Measurements from ENCODE around the gene STK38L.
"Not testable (repeated sequence)": the region's sequence is repeated elsewhere in the genome, so short reads cannot be mapped to it uniquely, and the experiment has no call there.

STK38L gene

DNA sequence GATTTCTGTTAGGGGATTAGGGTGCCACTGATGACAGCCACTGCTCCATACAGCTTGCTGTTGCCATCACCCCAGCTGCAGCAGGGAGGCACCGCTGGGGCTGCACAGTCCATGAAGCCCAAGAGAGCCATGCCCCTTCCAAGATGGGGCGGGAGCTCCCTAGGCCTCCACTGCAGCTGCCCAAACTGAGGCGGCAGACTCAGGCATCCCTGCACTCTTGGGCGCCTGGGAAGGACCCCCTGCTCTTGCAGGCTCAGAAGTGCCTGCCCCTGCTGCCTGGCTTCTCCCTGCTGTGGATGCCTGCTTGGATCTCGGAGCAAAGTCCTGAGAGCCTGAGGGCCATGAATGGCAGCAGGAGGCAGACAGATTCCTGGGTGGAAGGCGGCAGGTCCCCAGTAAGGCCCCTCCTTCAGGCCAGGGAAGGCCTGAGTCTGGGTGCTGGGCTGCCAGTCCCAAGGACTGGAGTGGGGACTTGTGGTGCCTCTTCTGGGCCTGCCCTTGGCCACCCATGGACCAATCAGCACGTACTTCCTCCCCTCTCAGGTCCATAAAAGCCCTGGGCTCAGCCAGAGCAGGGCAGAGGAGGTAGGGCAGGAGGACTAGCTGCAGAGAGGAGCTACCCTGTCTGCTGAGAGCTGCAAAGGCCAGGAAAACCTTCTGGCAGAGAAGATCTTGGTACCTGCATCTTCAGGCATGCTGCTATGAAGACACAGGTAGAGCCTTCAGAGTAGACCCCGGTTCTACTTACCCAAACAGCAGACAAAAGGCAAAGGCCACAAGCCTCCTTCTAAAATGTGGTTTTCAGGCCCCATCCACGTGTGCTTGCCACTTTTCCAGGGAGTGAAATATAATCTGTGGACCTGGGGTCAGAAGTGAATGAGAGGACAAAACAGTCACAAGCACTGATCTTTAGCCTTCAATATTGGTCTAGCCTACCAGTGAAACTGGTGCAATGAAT is 30.0 kb upstream of the STK38L start:
- H3K4me1 ChIP-seq (ENCODE audit: insufficient read depth, low read length): no peaks in the 10 kb centered on the region
- no peaks in the 10 kb centered on the region for H3K36me3 ChIP-seq (ENCODE audit: insufficient read depth, low read length)
- H3K9me3 ChIP-seq (ENCODE audit: control insufficient read depth, insufficient read depth, low read length): no peaks in the 10 kb centered on the region; the same call in 1 of the 2 replicates
- no peak overlapping the region for H3K9ac ChIP-seq (ENCODE audit: low read depth, low read length)

DNA sequence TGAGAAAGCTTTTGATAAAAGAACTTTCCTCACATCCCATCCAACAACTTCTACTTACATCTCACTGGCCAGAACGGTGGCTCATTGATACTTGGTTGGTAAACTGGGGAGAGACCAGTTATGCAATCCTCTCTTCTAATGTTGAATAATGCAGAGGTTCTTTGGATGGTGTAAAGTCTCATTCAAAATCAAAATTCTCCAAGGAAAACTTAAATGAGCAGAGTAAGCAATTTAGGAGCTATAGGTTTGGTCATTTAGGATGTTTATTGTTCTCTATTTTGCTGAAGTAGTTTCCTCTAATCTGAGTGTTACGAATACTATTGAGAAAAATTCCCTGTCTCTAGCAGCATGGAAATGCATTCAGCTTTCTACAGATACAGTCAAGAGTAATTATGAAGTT is 26.5 kb upstream of the STK38L start:
- H3K9me3 ChIP-seq (ENCODE audit: control insufficient read depth, insufficient read depth, low read length): no peaks in the 10 kb centered on the region
- H3K36me3 ChIP-seq (ENCODE audit: insufficient read depth, low read length): no peaks in the 10 kb centered on the region
- no peak overlapping the region for H3K9ac ChIP-seq (ENCODE audit: low read depth, low read length)
- no peaks in the 10 kb centered on the region for H3K4me1 ChIP-seq (ENCODE audit: insufficient read depth, low read length)

DNA sequence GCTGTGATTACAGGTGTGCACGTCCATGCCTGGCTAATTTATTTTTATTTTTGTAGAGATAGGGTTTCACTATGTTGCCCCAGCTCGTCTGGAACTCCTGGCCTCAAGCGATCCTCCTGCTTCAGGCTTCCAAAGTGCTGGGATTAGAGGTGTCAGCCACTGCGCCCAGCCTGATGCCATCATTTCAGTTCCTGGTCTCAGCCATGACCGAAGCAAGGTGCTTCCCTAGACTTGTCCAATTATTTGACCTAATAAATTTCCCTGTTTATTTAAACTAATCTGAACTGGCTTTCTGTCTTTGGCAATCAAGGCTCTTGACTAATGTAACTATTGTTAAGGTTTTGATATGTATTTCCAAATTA is 24.4 kb upstream of the STK38L start:
- no peak overlapping the region for H3K9ac ChIP-seq (ENCODE audit: low read depth, low read length)

DNA sequence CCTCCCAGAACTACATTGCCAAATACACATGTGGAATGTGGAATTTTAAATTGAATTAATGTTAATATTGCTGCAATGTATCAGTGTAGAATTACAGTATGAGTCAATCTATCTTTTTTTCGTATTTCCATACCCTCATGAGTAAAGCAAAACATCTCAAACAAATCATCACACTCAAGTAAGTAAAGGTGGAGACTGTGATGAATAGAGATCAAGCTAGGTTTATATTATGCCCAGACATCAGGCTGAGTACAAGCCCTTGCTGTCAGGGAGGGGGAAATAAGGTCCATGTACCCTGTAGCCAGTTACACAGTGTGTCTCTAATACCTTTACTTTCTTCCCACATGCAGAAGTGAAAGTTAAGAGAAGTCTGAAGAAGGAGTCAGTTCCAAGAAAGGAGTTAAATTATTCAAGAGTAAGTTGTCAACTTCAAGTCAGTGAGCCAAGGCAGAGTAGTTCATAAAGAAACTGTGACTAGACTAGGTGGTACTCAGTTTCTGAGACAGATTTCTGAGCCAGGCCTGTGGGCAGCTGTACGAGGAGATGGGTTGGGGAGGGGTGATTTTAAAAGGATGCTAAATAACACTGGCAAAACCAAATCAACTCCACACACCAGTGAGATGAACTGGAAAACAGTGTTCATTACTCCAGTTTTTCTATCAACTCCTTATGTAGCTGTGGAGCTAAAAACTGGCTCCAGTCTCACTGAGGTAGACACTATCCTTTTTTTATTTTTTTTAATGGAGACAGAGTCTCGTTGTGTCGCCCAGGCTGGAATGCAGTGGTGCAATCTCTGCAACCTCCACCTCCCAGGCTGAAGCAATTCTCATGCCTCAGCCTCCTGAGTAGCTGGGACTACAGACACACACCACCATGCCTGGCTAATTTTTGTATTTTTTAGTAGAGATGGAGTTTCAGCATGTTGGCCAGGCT is 23.8 kb upstream of the STK38L start:
- H3K4me1 ChIP-seq (ENCODE audit: insufficient read depth, low read length): no peaks in the 10 kb centered on the region
- H3K9me3 ChIP-seq (ENCODE audit: control insufficient read depth, insufficient read depth, low read length): no peaks in the 10 kb centered on the region
- H3K36me3 ChIP-seq (ENCODE audit: insufficient read depth, low read length): no peaks in the 10 kb centered on the region
- H3K9ac ChIP-seq (ENCODE audit: low read depth, low read length): no peak overlapping the region

More for the DNA sequence above, 24.4 kb upstream of the STK38L start:
- H3K9me3 ChIP-seq (ENCODE audit: control insufficient read depth, insufficient read depth, low read length): no peaks in the 10 kb centered on the region
- no peaks in the 10 kb centered on the region for H3K36me3 ChIP-seq (ENCODE audit: insufficient read depth, low read length)
- no peaks in the 10 kb centered on the region for H3K4me1 ChIP-seq (ENCODE audit: insufficient read depth, low read length)

DNA sequence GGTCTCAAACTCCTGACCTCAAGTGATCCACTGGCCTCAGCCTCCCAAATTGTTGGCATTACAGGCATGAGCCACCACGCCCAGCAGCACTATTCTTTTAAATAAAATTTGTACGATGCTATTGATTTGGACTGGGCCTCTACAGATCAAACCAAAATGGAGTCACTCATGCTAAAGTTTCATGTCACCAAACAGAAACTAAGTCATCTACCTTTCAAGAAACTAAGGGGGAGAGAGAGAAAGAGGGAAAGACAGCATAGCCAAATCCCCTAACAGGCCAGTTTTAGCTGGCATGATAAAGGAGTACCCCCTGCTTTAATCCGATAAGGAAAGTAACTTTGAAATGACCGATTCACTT is 23.1 kb upstream of the STK38L start:
- H3K9me3 ChIP-seq (ENCODE audit: control insufficient read depth, insufficient read depth, low read length): no peaks in the 10 kb centered on the region
- no peaks in the 10 kb centered on the region for H3K4me1 ChIP-seq (ENCODE audit: insufficient read depth, low read length)
- no peak overlapping the region for H3K9ac ChIP-seq (ENCODE audit: low read depth, low read length)
- H3K36me3 ChIP-seq (ENCODE audit: insufficient read depth, low read length): no peaks in the 10 kb centered on the region

DNA sequence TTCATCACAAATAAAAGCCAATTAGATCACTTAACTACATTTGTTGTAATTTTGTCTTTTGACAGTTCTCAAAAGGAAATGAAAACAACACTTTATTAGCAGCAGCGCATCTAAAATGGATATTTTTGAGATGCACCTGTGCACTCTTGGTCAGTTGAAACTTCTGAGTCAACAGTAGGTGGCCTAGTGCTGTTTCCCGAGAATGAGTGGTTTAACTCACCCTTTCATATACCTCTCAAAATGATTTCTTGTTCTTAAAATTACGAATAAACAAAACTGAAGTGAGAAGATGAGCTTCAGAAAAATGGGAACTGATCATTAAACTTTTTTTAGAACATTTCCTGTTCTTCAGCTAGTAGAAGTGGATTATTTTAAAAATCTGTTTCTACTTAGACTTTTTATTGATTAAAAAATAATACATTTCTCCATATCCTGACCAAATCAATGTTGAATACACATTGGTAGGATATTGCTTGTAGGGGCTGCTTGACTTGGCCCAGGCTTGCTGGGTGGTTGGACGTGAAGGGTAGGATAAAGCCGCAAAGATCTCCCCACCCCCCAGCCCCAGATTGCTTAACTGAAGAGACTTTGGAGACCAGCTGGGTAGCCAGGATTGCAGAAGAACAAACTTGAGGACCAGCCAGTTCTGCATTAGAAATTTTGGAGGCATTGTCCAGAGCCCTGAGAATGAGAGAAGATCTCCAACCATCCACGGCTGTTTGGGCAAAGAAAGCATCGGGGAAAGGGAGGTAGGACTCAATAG is 22.3 kb upstream of the STK38L start:
- no peak overlapping the region for H3K9ac ChIP-seq (ENCODE audit: low read depth, low read length)
- H3K9me3 ChIP-seq (ENCODE audit: control insufficient read depth, insufficient read depth, low read length): no peaks in the 10 kb centered on the region
- no peaks in the 10 kb centered on the region for H3K4me1 ChIP-seq (ENCODE audit: insufficient read depth, low read length)
- no peaks in the 10 kb centered on the region for H3K36me3 ChIP-seq (ENCODE audit: insufficient read depth, low read length)

DNA sequence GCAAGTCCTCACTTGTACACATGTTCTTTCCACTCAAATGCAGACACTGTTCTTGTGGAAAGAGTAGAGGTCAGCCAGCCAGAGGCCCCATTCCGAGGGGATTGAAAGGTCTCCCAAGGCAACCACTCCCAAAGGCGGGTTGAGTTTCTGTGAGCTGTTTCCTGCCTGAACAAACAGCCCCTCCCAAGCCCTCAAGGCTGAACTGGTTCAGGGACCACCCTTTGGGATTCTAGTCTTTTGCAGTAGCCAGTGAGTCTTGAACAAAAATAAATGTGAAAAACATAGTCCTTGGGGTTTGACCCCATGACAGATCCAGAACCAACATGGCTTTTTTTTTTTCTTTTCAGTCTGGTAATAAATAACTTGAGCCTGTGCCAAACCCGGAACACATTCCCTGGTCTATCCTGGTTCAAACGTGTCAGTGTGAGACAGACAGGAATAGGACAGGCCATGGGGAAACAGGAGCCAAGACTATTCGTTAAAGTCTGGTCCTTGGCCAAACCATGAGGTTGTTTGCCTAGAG is 17.6 kb upstream of the STK38L start:
- H3K9ac ChIP-seq (ENCODE audit: low read depth, low read length): no peak overlapping the region
- no peaks in the 10 kb centered on the region for H3K4me1 ChIP-seq (ENCODE audit: insufficient read depth, low read length)

DNA sequence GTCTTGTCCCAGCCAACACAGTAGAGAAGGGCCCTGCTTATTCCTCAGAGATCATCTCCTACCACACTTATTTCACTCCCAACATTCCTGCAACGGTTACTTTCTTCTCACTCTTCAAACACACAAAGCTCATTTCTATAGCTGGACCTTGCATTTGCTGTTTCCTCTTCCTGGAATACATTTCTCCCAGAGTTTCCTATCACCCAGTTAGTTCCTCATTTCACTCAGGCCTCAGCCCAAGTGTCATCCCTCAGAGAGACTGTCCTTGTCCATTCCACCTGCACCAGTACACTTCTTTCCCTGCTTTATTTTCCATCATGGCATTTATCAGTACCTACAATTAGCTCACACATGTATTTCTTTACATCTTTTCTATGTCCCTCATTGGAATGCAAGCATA is 14.7 kb upstream of the STK38L start:
- no peaks in the 10 kb centered on the region for H3K4me1 ChIP-seq (ENCODE audit: insufficient read depth, low read length)
- H3K9ac ChIP-seq (ENCODE audit: low read depth, low read length): no peak overlapping the region
- no peaks in the 10 kb centered on the region for H3K9me3 ChIP-seq (ENCODE audit: control insufficient read depth, insufficient read depth, low read length)
- H3K36me3 ChIP-seq (ENCODE audit: insufficient read depth, low read length): no peaks in the 10 kb centered on the region

More for the DNA sequence above, 17.6 kb upstream of the STK38L start:
- H3K9me3 ChIP-seq (ENCODE audit: control insufficient read depth, insufficient read depth, low read length): no peaks in the 10 kb centered on the region
- H3K36me3 ChIP-seq (ENCODE audit: insufficient read depth, low read length): no peaks in the 10 kb centered on the region

DNA sequence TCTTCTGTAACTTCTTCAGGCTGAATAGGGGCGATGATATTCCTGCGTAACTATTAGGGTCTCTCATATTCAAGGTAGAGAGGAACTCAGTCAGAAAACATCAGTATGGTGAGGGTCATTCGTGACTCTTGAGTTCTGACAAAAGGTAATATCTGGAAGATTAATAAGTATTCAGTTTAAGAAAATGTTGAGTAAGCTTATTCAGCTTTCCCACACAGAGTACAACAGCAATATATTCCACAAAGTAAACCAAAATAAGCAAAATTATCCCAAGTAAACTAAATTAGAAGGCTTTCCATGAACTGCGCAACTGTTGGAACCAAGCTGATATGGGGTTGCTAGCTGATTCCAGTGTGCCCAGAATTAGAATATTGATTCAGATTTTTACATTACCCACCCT is 12.7 kb upstream of the STK38L start:
- H3K4me1 ChIP-seq (ENCODE audit: insufficient read depth, low read length); H3K36me3 ChIP-seq (ENCODE audit: insufficient read depth, low read length); H3K9me3 ChIP-seq (ENCODE audit: control insufficient read depth, insufficient read depth, low read length); H3K9ac ChIP-seq (ENCODE audit: low read depth, low read length): not testable (repeated sequence)

DNA sequence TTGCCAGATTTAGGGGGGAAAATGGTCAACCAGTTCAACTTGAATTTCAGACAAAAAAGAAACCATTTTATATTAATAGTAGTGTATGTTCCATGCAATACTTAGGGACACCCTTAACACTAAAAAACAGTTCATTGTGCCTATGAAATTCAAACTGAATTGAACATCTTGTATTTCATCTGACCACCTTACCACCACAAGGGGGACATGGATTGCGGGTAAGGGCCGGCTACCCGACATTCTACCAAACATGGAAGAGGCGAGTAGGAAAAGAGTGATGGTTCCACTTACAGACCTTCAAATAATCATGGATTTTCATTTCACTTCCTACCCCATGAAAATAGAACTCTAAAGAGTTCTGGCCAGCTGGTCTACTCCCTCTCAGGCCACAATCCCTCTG is 10.3 kb upstream of the STK38L start:
- H3K9me3 ChIP-seq (ENCODE audit: control insufficient read depth, insufficient read depth, low read length): no peaks in the 10 kb centered on the region
- no peak overlapping the region for H3K9ac ChIP-seq (ENCODE audit: low read depth, low read length)
- H3K4me1 ChIP-seq (ENCODE audit: insufficient read depth, low read length): no peaks in the 10 kb centered on the region
- no peaks in the 10 kb centered on the region for H3K36me3 ChIP-seq (ENCODE audit: insufficient read depth, low read length)

DNA sequence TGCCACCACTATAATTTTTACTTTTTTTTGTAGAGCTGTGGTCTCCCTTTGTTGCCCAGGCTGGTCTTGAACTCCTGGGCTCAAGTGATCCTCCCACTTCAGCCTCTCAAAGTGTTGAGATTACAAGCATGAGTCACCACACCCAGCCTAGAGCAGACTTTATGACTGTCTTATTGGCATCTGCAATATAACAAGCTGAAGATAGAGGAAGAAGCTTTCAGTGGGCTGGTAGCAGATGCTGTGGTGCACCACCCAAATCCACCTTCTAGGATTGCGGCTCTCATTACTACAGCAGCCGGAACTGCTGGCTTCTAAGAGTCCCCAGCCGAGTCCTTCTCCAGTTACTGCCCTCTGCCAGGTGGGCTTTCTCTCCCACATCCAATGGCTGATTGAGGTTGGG is 7.6 kb upstream of the STK38L start:
- H3K4me1 ChIP-seq (ENCODE audit: insufficient read depth, low read length): no peaks in the 10 kb centered on the region
- H3K9ac ChIP-seq (ENCODE audit: low read depth, low read length): no peak overlapping the region
- H3K9me3 ChIP-seq (ENCODE audit: control insufficient read depth, insufficient read depth, low read length): no peaks in the 10 kb centered on the region
- no peaks in the 10 kb centered on the region for H3K36me3 ChIP-seq (ENCODE audit: insufficient read depth, low read length)

DNA sequence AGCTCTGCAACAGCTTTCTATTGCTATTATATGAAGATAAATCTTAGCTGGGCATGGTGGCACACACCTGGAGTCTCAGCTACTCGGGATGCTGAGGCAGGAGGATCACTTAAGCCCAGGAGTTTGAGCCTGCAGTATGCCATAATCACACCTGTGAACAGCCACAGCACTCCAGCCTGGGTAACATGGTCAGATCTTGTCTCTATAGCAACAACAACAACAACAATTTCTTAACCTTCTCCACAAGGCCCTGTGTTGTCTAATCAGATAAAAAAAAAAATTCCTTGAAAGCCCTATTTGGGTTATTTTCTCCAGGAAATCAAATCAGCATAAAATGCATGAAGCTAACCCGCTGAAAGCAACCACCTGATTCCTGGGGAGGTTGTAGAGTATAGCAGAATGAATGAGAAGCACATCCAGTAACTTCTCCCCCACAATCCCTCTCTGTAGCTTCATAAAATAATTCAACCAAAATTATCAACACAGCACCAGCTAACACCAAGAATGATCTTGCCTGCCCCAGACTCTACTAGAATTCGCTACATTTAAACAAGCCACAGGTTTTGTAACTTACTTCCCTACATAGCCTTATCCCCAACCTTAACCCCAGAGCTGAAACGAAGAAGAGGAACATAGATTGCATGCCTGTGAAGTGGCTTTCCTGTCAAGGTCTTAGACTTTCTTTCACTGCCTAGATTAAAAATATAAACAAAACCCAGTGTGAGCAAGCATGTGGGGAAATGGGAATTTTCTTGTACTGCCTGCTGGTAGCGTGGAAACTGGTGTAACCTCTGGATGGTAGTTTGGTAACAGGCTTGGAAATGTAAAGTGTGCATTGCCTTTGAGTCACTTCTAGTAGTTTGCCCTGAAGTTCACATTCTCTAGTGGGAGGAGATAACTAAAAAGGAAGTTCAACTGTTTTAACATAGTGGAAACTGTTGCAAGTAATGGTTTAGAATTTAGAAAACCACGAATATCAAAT is 6.0 kb upstream of the STK38L start:
- H3K4me1 ChIP-seq (ENCODE audit: insufficient read depth, low read length): no peaks in the 10 kb centered on the region
- no peaks in the 10 kb centered on the region for H3K36me3 ChIP-seq (ENCODE audit: insufficient read depth, low read length)
- H3K9ac ChIP-seq (ENCODE audit: low read depth, low read length): no peak overlapping the region
- H3K9me3 ChIP-seq (ENCODE audit: control insufficient read depth, insufficient read depth, low read length): no peaks in the 10 kb centered on the region

DNA sequence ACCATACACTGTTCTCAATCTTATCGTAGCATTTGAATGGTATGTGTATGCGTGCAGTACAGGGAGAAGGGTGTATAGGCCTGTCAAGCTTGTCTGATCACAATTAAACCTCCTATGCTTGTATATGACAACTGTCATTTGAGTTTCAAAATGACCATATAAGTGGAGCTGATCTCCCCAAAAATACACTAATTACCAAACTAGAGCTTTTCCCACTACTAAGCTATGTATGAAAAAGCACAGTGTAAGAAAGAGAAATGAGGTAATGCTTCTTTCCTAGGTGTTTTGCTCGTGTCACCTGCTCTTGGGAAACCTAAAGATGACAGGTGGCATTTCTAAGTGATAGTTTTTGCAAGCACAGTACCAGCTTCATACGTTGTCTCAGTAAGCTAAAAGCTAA is 1.1 kb upstream of the STK38L start:
- H3K9me3 ChIP-seq (ENCODE audit: control insufficient read depth, insufficient read depth, low read length): no peaks in the 10 kb centered on the region
- H3K9ac ChIP-seq (ENCODE audit: low read depth, low read length): no peak overlapping the region
- H3K36me3 ChIP-seq (ENCODE audit: insufficient read depth, low read length): no peaks in the 10 kb centered on the region
- H3K4me1 ChIP-seq (ENCODE audit: insufficient read depth, low read length): peaks cover 5% of the 10 kb centered on the region; the same call in 1 of the 2 replicates

All from ES-I3 (cell line).